Hepatic stellate cell (primary cell): ENCODE results near the gene FNIP2.

ENCODE experiments used
- DNase-seq: peaks from one replicate; pipeline ENCODE4 v3.0.0; 2011; ENCODE audit warnings: low spot score

Gene FNIP2

DNA sequence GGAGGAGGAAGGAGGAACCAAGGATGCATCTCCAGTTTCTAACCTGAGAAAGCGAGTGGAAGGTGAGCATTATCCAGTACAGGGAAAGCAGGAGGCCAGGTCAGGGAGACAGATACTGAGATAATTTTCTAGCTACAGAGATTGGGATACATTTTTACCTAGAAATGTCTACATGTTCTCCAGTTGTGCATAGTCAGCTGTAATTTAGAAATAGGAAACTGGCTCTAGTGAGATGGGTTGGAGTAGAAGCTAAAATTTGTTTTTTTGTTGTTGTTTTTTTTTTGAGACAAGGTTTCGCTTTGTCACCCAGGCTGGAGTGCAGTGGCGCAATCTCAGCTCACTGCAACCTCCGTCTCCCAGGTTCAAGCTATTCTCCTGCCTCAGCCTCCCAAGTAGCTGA is 71.3 kb downstream of the FNIP2 start:
- no peak for DNase-seq

DNA sequence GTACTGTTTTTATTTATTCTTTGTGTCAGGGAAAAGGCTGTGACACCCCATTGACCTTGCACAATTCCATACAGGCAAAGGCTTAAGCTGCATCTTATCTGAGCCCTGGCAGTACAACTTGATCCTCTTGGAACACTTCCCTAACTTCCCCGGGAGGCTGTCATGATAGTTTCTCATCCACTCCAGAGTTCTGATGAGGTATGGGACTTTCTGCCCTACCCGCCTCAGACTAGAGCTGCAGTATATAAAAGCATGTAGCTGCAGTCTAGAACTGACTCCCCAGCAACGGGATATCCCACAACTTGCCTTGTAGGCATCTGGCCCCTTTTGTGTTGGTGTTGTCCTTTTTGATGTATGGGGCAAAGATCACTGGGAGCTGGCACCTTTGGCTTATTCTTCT is 72.7 kb downstream of the FNIP2 start:
- no peak for DNase-seq

DNA sequence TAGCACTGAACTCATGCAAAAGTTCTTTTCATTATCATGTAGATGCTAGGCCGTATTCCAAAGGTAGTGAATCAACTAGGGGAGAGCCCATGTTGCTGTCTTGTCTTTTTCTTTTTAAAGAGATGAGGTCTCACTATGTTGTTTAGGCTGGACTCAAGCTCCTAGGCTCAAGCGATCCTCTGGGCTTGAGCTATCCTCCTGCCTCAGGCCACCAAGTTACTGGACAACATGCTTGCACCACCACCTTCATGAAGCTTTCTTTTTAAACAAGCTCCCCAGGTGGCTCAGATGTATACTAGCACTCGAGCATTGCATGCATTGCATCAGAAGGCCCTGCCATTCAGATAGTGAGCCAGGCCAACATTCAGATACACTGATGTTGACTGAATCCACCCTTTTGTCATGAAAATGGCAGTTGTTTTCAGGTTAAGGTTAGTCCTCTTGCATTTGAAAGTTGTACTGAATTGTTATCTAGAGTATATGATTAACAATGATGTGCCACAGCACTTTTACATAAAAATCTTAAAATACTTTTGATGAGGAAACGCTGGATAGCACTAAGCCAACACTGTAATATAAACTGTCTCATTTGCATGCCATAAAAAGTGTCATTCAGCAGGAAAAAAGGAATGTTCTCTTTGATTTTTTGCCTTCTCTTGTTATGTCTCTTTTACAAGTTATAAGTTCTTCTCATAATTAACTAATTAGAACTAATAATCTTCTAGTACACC is 76.7 kb downstream of the FNIP2 start:
- no peak for DNase-seq

DNA sequence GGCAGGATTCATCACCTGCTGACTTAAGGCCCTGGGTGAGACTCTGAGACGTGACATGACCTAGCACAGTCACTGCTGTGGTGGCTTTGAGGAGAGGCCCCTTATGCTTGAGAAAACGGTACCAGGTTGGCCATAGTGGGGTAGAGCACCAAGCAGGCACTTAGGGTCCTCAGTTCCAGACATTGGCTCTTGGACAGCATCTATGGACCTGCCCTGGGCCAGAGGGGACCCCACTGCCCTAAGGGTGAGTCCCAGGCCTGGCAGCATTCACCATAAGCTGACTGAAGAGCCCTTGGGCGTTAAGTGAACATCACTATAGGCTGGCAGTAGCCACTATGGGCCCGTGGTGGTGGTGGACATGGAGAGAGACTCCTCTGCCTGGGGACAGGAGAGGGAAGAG is 78.7 kb downstream of the FNIP2 start:
- DNase-seq = no peak

DNA sequence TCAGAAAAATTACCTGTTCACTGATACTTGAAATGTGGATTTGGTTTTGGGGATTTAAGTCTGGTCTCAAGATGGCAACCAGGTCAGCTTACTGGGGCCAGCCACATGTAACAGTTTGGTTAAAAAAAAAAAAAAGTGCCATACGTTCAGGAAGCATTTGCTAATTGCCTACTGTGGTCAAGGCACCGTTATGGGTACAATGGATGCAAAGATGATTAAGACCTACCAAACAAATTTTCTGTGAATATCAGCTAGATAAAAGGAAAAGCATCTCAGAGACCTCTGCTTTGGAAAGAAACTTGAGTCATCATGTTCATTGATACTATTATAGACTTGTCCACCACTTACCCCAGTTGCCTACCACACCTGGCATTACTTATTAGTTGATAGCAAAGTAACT is 80.9 kb downstream of the FNIP2 start:
- DNase-seq = no peak

DNA sequence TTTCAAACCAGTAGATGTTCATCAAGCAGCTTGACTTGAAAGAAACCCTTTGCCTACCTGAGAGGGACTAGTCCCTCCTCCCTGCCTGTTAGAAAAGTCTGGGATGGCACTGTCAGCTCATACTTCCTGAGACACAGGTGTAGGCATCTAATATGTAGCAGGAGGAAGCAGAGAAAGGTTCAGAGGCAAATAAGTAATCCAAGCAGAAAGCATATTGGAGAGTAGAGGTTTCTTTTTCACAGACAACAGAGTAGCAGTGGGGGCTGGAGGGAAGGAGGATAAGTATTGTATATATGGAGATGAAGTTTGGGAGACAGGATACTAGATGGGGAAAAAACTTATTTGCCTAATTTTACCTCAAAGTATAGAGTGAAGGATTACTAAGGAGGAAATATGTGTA is 81.5 kb downstream of the FNIP2 start:
- DNase-seq = no peak

DNA sequence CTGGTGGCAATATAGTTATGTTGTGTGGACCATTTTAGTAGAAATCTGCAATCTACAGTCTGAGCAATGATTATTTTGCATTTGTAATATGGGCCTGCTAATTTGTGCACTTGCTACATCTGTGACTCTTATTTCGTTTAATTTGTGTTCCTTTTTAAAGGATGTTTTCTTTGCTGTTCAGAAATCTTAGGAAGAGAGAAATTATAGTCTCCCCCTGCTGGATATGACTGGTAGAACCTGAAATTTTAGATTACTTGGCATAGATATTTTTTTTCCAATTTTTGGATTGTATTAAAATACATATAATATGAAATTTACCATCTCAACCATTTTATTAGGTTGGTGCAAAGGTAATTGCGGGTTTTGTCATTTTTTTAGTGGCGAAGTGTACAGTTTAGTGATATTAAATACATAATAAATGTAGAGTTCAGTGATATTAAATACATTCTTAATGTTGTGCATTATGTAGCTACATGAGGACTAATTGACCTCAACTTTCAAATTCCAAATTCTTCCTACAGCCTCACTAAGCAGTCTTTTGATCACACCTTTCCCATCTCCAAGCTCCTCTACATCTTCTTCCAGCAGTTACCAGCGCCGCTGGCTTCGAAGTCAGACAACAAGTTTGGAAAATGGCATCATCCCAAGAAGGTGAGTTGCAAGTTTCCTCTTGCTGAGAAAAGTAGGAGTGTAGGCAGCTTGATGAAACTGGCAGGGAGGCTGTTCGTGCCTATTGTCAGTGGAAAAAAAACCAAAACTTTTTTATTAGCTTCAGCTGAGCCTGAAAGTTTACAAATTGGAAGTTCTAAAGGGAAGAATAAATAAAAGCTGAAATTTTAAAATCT is 82.2 kb downstream of the FNIP2 start:
- peak; percentile 23 for DNase-seq

DNA sequence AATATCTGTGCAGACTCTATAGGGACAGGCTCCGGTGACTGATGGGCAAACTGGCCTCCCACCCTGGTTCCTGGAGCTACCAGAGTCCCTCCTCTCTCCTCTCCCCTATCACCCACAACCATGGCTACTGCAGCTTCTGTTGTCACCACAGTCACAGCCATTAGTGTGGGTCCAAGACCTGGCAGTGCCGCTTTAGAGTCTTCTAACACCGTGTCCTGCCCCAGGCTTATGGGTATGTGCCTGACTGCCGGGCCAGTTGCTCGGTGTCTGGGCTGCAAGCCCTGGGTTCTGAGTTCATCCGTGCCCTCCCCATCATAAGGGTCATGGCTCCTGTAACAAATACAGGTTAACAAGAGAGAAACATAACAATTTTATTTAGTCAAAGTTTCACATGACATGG is 85.4 kb downstream of the FNIP2 start:
- no peak for DNase-seq

DNA sequence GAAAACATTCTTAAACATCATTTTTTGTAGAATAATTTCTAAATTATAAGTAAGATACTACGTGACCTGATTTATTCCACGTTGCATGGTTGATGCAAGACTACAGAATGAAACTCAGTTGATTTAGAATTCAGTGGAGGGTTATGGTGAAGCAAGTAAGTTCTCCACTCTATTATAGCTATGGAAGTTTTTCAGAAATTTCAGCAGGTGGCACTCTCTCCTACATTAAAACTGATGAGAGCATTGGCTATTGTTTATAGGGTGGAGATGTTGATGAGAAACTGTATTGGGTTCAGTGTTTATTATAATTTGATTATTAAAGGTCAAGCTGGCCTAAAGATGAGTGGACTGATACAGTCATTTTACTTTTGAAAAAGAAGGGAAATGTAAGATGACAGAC is 88.0 kb downstream of the FNIP2 start:
- peak; percentile 27 for DNase-seq

DNA sequence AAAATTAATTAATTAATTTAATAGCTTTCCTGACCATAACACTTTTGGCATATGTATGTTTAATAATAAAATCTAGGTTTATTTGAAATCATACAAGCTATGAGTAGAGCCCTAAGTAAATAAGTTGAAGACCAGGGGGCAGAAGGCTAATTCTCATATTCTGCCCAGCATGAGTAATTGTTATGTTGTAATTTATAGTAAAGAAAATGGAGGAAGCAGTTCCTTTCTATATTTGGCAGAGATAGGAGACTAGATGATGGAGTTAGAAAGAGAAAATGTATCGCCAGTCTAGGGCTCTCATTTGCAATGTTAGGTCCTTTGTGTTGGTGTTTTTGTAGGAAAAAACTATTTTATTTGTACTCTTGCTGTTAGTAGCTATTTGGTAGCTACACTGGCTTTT is 89.1 kb downstream of the FNIP2 start:
- no peak for DNase-seq

DNA sequence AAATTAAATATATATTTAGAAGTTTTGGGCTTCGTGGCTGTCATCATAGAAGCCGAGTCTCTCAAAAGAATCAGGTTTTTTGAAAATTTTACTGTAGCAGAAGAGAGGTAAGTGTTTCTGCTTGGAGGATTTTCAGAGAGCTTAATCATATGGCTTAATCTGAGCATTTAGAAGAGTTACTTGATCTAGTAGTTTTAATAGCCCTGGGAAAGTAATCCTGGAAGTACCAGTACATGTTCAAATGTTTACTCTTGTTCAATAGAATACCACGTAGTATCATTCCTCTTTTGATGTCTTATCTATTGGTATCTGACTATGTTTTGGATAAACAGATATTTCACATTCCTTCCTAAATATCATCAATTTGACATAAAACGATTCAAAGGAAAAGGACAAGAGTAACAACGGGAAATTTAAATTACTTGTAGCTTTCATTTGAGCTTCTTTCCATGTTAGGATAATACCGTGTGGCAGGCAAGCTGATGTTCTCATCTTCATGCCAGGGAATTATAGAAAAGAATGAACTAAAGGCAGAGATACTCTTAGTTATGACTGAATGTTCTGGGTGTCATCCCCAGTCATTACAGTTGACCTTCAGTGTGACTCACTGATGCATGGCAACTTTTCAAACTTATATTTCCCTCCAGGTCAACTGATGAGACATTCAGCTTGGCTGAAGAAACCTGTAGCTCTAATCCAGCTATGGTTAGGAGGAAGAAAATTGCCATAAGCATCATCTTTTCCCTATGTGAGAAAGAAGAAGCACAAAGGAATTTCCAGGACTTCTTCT is 89.8 kb downstream of the FNIP2 start:
- DNase-seq = peak; percentile 35

DNA sequence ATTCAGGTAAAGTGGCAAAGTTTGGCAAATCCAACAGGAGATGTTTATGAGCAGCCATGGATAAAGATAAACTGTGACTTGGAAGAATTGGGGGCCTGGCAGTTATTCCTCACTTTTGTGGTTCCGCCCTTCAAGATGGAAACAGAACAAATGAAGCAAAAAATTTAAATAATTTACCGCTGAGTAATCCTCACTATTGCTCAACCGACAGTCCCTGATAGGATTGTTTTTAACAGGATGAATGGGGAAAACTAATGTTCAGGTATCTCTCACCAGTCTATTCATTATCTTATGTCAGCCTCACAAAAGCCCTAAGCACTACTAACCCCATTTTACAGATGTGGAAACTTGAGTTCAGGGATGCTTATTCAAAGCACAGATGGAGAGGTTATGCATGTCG is 90.8 kb downstream of the FNIP2 start:
- DNase-seq = no peak

DNA sequence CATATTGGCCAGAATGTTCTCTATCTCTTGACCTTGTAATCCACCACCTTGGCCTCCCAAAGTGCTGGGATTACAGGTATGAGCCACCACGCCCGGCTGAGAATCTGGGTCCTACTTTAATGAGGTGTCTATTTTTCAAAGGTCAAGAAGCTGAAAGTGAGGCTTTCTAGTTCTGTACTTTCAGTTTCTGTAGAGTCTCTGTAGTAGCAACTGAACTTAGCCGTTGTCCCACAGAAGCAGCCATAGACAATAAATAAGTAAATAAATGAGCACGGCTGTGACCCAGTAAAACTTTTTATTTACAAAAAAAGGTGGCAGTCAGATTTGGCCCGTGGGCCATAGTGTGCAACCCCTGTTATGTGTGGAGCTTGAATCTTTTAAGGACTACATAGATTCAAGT is 92.0 kb downstream of the FNIP2 start:
- DNase-seq = no peak

DNA sequence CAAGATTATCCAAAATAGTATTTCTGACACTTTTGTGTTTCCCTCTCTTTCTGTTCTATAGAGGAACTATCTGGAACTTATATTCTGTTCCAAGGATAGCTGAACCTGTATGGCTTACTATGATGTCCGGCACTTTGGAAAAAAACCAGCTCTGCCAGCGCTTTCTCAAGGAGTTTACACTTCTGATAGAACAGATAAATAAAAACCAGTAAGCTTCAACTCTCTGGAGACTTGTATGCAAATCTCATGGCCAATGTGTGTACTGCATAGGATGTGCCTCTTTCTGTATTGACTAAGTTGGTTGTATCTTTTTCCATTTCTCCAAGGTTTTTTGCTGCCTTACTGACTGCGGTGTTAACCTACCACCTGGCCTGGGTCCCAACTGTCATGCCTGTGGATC is 92.5 kb downstream of the FNIP2 start:
- DNase-seq = no peak

DNA sequence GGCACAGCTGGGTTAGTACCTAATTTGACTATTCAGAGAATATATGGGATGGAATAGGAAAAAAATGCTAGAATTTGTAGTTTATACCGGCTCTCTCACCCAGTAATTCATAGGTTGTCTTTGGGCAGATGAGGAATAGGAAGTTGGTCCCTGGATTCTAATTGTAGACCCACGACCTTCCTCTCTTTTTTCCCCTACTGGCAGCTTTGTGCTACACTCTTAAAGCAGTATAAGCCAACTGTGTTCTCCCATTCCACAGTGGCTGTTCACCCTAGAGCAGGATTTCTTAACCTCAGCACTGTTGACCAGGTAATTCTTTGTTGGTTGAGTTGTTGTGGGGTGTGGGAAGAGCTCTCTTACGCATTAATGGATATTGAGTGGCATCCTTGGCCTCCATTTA is 92.9 kb downstream of the FNIP2 start:
- no peak for DNase-seq

DNA sequence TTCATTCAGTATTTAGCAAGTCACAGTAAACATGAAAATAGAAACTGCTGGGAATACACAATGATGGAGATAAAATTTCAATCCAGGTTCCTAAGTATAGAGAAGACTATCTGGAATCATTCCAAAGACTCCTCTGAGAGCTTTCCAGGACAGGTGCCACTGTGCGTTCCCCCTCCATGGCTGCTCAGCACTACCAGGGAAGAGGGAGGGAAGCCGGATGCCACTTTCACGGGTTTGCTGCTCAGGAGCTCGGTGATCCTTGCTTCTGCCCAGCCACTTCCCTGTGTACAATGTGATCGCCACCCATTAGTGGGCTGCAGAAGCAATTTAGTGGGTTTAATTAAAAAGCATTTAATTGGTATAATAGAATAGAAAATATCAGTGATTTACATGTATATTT is 94.5 kb downstream of the FNIP2 start:
- DNase-seq = no peak

DNA sequence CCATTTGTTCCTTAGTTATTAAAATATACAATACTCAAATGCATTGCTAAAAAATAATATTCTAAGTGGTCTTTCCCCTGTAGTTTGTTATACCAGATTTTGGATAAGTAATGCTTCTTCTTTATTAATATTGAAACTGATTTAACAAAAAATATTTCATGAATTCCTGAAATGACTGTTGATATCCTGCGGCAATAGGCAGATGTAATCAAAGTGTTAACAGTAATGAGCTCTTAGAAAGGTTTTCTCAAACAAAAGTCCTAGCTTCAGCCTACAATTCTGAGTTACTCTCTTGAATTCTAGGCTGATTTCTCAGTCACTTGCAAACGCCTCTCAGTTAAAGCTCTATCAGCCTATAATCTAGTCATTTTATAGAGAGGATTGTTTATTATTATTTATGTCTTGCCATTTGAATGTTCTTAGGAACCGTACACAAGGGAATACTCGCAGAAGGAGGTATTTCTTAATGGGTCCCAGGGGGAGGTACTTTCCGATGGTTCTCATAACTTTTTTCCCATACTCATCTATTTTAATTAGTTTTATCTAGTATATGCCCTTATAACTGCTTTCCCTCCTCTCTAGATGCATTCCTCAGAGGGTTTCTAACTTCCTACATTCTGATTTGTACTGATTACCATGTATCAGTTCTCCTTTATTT is 96.8 kb downstream of the FNIP2 start:
- DNase-seq = no peak

DNA sequence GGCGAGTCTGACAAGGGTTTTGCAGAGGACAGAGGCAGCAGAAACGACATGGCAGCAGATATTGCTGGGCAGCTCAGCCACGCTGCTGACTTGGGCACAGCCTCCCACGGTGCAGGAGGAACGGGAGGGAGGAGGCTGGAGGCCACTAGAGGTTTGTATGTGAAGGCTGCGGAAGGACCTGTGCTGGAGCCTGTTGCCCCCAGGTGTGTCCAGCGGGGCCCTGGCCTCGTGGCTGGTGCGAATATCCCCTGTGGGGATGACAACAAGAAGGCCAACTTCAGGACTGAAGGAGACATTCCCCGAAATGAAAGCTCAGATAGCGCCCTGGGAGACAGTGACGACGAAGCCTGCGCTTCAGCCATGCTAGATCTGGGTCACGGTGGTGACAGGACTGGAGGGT is 100.2 kb downstream of the FNIP2 start:
- DNase-seq = no peak

DNA sequence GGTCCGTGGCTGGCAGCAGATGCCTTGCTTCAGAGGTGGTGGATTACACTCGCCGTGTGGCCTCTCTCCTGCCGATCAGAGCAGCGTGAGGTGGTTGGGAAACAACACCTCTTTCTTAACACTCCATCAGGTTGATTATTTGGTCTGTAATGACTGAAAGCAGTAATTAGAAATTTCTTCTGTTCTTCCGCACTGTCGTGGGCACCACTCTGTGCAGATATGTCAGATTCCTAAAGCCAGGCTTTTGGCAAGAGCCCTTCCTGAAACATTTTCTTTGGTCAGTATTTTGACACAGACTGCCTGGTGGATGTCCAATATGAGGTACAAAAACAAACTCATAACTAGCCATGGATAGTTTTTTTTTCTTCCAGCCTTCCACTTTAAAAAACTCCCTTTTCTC is 100.9 kb downstream of the FNIP2 start:
- no peak for DNase-seq

DNA sequence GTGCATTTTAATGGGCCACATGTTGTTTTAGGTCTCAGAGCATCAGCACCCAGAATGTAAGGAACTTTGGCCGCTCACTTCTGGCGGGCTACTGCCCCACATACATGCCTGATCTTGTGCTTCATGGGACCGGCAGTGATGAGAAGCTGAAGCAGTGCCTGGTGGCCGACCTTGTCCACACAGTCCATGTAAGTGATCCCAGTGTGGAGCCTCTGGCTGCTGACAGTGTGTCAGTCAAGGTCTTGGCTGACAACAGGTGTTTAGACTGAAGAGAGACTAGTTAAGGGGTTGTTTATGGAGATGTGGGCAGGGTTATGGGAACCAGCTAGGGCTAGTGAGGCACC is 101.4 kb downstream of the FNIP2 start:
- no peak for DNase-seq

DNA sequence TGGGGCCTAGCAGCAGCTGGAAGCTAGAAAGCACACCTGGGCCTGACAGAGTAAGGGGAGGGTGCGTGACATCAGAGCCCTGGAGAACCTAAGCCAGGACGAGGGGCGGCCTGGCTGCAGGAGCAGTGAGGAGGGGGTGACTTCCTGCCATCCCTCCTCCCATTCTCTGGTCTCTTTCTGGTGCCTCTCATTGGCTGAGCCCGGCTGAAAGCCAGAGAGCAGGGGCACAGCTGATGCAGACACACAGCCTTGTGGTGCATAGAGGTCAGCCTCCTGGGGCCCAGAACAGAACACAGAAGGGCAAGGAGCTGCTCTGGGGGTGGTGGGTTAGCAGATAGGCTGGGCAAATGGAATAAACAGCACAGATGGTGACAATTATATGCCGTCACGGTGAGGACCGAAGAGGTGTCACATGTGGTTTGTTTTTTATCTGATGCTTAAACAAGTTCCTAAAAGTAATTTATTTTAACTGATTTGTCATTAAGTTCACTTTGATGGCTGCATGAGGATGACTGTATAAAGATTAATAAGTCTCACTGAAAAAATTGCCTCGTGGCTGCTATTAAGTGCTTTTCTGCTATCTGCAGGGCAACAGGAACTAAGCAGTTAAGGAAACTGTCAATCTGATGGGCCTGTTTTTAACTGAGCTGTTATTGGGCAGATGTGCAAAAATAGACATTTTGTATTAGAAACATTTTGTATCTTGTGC is 102.0 kb downstream of the FNIP2 start:
- no peak for DNase-seq

DNA sequence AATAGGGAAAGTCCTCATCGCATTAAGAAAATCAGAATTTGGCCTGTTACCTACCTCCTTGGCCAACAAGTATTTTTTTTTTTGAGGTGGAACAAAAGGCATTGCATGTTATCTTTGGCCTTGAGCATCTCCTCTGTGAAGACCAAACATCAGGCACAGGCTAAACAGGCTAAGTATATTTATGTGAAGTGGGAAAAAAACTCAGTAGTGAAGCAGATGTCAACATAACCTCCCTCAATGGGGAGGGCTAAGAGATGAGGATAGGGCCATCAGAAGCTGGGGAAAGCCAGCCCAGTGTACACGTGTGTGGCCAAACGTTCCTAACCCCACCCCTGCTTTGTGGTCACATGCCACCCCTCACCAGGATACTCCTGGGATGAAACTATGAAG is 102.5 kb downstream of the FNIP2 start:
- no peak for DNase-seq
